HG03064 (cell line): ENCODE data around the gene PRKAB2.
"Not testable (repeated sequence)": the region's sequence is repeated elsewhere in the genome, so short reads cannot be mapped to it uniquely, and the experiment has no call there.

Experiments
- ATAC-seq: cut with Tn5 transposase; IDR thresholded peaks from one replicate; pipeline ENCODE4 v1.9.1; 2021; ENCODE audit warnings: low read depth; ENCODE audit not compliant: unreplicated experiment

The PRKAB2 gene

DNA sequence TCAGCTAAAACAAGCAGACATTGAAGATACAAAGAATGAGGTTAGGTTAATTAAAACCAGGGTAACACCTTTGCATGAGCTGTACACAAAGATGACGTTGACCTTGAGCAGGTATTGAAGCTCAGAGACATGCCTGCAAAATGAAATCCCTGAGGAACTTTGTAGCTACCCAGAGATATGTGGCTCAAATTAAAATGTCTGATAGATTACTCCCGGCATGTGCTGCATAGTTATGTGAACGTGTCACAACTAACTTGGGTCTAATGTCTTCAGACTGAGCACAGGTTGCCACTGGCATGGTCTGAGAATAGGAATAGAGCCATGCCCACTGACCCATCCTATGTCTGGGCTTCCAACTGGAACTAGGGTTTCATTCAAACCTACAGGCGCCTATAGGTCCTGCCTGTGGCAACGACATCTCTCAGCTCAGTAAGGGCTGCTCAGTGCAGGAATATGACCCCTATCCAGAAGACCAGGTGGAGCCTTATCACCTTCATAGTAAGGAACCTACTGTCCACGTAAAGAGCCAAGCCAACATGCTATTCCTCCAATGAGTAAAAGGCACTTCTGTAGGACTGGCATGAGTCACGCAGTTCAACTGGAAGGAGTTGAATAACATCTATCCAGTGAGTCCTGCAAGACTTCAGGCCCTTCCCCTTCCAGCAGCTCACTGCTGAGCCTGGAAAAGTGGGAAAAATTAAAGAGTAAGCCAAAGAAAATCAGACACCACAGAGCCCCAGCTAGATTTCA is 60.7 kb downstream of the PRKAB2 start:
- ATAC-seq, result no peak

DNA sequence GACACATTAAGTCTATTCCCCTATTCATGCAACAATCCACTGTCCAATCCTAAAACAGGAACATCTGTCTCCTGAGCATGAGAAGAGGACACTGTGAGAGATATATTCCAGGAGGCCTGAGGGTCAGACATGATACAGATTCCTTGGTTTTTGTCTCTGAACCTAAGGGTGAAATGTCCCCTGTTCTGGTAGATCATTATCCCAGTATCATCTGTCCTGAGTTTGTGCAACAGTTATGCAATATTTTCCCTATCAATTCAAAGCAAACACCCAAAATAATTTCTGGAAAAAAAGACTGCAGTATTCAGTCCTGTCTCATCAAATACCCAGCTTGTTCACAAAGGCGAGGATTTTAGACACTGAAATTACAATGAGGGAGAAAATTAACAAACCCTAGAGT is 61.4 kb downstream of the PRKAB2 start:
- ATAC-seq, result no peak

DNA sequence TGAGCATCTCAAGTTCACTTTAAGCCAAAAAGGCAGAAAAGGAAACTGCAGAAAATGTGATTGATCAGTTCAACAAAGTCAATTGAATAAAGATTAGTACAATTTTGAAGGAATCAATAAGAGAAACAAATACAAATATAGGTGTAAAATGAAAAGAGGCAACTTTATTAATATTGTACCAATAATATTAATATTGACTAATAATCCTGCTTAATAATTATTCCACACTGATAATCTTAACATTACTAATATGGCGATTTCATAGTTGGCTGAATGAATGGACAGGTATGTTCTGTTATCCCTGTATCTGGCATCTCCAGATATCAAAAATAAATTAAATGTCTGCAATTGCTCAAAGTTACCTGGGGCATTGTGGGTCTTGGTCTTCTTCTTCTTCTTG is 61.8 kb downstream of the PRKAB2 start:
- ATAC-seq, result no peak

DNA sequence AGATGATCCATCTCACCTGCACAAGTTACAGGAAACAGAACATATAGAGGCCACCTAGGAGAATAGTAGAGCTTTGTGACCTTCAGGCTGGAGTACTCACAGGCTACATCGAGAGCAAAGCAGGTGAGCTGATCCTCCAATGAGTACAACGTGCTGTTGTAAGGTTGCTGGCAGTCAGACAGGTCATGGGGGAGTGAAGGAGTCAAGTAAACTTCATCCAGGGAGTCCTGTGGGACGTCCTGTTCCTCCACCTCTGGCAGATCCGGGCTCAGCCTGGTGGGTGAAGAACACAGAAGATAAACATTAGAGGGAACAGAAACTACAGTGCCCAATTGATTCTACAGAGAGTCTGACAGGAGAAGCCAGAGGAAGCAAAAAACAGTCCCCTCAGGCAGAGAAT is 62.5 kb downstream of the PRKAB2 start:
- no peak for ATAC-seq

DNA sequence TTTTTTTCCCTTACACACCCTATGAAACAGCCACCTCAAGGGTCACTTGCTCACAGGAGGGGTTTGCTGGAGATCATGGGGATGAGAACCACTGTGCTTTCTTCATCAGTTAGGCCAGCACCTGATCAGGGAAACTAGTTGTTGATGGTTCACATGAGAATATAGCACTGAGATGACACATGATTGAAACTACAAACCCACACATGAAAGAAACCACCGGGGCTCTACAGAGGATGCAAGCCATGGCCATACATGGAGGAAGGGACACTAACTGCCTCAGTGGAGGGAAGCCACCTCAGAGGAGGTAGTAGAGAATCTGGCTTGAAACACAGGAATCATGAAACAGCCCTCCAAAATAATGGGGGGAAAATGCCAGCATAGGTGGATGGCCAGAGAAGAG is 63.2 kb downstream of the PRKAB2 start:
- ATAC-seq, result no peak

DNA sequence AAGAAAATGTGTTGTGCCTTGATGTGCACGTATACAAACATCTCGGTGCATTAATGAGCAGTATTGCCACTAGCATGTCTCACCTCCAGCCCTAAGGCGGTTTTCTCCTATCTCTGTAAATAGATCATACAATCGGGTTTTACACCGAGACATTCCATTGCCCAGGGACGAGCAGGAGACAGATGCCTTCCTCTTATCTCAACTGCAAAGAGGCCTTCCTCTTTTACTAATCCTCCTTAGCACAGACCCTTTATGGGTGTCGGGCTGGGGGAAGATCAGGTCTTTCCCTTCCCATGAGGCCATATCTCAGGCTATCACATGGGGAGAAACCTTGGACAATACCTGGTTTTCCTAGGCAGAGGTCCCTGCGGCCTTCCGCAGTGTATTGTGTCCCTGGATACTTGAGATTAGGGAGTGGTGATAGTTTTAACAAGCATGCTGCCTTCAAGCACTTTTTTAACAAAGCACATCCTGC is 65.8 kb downstream of the PRKAB2 start:
- not testable (repeated sequence) for ATAC-seq

DNA sequence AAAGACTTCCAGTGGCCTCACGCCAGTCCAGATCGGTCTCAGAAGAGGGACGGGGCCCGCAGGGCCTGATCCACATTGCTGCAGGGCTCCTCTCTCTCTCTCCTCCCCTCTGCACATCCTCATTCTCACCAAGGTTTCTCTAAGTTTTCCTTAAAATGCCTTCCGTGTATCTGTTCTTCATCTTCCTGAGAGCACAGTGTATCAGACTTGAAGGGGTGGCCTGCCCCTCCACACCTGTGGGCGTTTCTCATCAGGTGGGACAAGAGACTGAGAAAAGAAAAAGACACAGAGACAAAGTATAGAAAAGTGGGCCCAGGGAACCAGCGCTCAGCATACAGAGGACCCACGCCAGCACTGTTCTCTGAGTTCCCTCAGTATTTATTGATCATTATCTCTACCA is 66.4 kb downstream of the PRKAB2 start:
- ATAC-seq, result no peak
